Measurements from ENCODE around the gene FMO3. TPM values are rescaled to one million over a fixed set of nuclear protein-coding genes. Genes with fewer than 3 reads are reported as not detected.
A peak's percentile ranks its signal among the peaks of the same experiment; 100 is the strongest.

Gene FMO3
- 2.3 TPM for total RNA-seq
- long read RNA-seq, partial matches to known transcripts = 3 of 5 reads
- long read RNA-seq, other reads (novel, unspliced or antisense) = 1 of 5 reads

GRCh38 chr1:171090604-171091003 lies at the start of gene FMO3:
FMO3 (plus strand) TSS chr1:171090905; CDS start chr1:171092659, 1,754 bp downstream.
- no peak for DNase-seq (ENCODE audit: low spot score)

- DNase-seq (ENCODE audit: low spot score) = peak; percentile 62
Observed at GRCh38 chr1:171048014-171048413, 42.7 kb upstream of the FMO3 start.

- no peak for DNase-seq (ENCODE audit: low spot score)
Observed at GRCh38 chr1:171052977-171053376, 37.7 kb upstream of the FMO3 start.

- DNase-seq (ENCODE audit: low spot score) = peak; percentile 57
Observed at GRCh38 chr1:171055966-171056643, 34.6 kb upstream of the FMO3 start.

GRCh38 chr1:171061425-171062143 lies 29.1 kb upstream of the FMO3 start:
- DNase-seq (ENCODE audit: low spot score) = no peak

DNA sequence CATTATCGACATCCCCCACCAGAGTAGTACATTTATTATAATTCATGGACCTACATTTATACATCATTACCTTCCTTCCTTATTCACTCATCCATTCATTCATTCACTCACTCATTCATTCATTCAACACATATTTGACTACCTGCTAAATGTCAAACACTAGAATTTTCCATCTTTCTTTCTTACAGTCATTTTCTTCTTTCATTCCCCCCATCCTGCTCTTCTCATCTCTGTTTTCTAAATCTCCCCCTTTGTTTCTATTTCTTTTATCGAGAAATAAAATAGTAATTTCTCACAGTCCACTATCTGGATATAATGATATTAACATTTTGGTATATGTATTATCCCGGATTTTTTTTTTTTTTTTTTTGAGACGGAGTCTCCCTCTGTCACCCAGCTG lies 27.8 kb upstream of the FMO3 start:
- no peak for DNase-seq (ENCODE audit: low spot score)

DNA sequence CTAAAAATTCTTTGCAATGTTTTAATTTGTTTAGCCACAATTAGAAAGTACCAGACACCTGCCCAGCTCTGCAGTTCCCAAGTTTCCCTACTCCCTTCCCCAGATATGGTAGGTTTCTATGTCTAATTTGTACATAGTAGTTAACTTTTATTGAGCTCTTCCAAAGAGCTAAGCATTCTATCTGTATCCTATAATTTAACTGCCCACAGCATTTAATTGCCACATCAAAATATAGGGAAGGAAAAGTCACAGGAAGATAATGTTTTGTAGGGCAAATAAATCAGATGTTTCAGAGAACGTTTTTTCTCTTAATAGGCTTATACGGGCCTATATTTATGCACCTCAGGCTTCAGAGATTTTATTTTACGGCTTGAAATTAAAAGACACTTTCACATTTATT lies 15.7 kb upstream of the FMO3 start:
- DNase-seq (ENCODE audit: low spot score) = no peak

- DNase-seq (ENCODE audit: low spot score) = no peak
Observed at GRCh38 chr1:171081314-171081753, 9.4 kb upstream of the FMO3 start.

- no peak for DNase-seq (ENCODE audit: low spot score)
Observed at GRCh38 chr1:171081763-171082201, 8.9 kb upstream of the FMO3 start.

- no peak for DNase-seq (ENCODE audit: low spot score)
Observed at GRCh38 chr1:171082606-171083005, 8.1 kb upstream of the FMO3 start.

DNA sequence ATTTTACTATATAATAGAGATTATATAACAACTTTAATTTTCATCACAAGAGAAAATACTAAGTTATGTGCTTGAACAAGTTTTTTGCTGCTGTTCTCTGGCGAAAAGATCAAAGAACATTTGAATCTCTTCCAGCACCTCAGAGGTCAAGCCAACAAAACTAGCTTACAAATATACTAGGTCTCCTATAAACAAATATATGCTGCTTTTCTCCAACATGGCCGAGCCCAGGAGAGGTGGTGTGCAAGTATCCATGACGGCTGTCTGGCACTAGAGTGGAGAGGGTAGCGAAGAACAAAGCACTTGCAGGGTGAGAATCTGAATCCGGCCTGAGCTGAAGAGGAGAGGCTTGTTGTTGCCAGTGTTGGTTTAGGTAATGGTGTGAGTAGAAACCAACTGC lies 7.5 kb upstream of the FMO3 start:
- no peak for DNase-seq (ENCODE audit: low spot score)

- no peak for DNase-seq (ENCODE audit: low spot score)
Observed at GRCh38 chr1:171084091-171084490, 6.6 kb upstream of the FMO3 start.

DNA sequence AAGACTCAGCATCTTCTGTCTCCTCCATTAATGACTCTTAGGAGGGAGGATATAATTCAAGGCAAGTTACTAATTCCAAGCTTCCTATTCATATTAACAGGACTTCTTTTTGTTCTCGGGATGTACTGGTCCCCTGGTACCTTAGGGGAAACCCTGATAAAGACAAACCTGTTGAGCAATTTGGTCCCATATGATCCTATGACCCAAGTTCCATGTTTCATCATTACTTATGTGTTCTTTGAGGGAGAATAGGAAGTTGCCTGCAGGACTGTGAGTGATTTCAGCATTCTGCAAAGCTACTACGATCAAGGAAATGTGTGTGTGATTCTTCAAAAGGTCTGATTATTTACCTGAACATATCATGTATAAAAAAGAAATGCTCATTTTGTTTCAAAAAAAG lies 5.8 kb upstream of the FMO3 start:
- DNase-seq (ENCODE audit: low spot score) = no peak

DNA sequence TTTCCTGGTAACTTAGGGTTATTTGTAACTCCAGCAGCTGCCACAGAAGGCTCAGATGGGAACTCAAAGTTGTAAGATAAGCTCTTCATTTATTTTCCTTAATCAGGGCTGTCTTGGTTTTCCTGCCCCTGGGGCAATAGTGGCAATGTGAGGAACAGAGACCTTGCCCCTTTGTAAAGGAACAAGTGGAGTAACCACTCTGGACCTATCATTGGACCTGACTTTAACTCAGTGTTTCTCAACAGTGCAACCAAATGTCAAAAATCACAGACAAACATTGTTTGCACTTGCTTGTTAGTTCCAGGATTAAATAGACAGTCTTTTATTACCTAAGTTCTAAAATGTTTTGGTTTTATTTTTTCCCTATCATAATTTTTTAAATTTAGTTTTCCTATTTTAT lies 2.8 kb upstream of the FMO3 start:
- DNase-seq (ENCODE audit: low spot score) = no peak

- DNase-seq (ENCODE audit: low spot score) = no peak
Observed at GRCh38 chr1:171103862-171104261, 13.2 kb downstream of the FMO3 start.

- no peak for DNase-seq (ENCODE audit: low spot score)
Observed at GRCh38 chr1:171107262-171107940, 16.7 kb downstream of the FMO3 start.

DNA sequence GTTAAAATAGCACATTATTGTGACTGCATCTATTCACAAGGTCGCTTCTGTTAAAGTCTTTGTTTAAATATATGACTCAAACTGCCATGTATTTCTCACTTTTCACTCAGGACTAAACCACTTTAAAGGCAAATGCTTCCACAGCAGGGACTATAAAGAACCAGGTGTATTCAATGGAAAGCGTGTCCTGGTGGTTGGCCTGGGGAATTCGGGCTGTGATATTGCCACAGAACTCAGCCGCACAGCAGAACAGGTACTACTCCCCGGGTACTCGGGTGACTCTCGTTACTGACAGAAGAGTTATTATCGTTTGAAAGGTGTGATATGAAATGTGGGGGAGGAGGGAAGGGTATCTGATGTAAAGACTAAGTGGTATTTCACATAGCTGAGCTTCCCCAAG lies 17.3 kb downstream of the FMO3 start:
- no peak for DNase-seq (ENCODE audit: low spot score)

DNA sequence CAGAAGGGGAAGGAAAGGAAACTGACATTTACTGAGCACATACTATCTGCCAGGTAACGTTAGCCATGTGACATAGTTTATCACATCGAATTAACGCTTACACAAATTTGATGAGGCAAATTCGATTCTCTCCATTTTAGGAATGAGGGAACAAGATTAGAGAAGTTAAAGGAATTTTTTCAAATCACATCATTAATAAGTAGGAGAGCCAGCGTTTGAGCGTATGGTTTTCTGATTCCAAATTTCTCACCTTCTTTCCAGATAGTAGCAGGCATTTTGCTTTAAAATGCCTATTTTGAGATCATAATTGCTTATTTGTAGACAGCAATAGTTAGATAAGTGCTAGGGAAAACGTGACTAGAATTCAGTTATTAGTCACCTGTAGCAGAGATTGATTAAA lies 19.3 kb downstream of the FMO3 start:
- no peak for DNase-seq (ENCODE audit: low spot score)

DNA sequence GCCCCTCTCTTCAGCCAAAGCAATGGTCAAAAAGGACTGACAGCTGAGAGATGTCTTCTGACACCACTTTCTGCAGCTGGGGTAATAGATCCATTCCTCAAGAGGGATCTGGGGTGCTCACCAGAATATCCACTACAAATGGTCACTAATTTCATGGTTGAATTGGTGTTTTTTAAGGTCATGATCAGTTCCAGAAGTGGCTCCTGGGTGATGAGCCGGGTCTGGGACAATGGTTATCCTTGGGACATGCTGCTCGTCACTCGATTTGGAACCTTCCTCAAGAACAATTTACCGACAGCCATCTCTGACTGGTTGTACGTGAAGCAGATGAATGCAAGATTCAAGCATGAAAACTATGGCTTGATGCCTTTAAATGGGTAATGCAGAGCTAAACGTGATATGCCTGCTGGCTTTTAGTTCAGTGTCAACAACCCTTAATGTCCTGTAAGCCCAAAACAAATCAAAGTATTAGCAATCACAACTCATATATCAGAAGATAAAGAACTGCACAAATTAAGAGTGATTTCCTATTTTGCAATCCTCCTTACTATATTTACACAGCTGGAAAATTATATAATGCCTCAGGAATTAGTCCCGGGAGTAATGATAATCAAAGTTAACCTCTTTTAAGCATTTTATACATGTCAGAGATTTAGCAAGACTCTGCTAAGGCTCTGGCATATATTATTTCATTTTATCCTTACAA lies 20.1 kb downstream of the FMO3 start:
- no peak for DNase-seq (ENCODE audit: low spot score)

DNA sequence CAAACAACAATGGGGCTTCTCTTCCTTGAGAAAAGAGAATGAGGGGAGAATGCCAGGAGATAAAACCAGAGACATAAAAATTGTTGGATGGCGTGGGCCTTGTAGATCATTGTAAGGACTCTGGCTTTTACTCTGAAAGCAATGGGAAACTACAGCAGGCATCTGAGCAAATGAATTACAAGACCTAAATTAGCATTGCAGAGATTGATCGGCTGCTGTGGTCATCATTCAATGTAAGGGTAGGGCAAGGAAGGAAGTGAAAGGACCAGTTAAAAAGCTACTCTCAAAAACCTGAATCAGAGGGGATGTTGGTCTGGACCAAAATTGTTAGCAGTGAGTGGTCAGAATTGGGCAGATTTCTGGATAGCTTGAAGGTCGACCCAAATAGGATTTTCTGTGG lies 21.4 kb downstream of the FMO3 start:
- DNase-seq (ENCODE audit: low spot score) = no peak

GRCh38 chr1:171113382-171113781 lies 22.7 kb downstream of the FMO3 start:
- no peak for DNase-seq (ENCODE audit: low spot score)

Data from mesenteric fat pad (tissue), 1 donor.